Kidney glomerular epithelial cell (primary cell): ENCODE data around the gene TCF3.
"Not testable (repeated sequence)": the region's sequence is repeated elsewhere in the genome, so short reads cannot be mapped to it uniquely, and the experiment has no call there.

Experiments used
- DNase-seq: peaks from one replicate; lab custom pipeline; 2025; lab: John Stamatoyannopoulos, UW

The TCF3 gene

GRCh38 chr19:1652471-1653299 lies at the start of gene TCF3:
TSS of gene TCF3 (minus strand) at chr19:1652615. CDS start at chr19:1650248, 2,367 bp downstream.
- DNase-seq: peak; percentile 96

- no peak for DNase-seq
Observed at GRCh38 chr19:1700733-1701663, 48.6 kb upstream of the TCF3 start.

GRCh38 chr19:1699998-1700732 lies 47.8 kb upstream of the TCF3 start:
- no peak for DNase-seq

GRCh38 chr19:1699386-1699785 lies 47.0 kb upstream of the TCF3 start:
- DNase-seq: no peak

GRCh38 chr19:1698636-1699035 lies 46.2 kb upstream of the TCF3 start:
- no peak for DNase-seq

GRCh38 chr19:1695481-1695880 lies 43.1 kb upstream of the TCF3 start:
- DNase-seq: not testable (repeated sequence)

GRCh38 chr19:1691589-1692290 lies 39.3 kb upstream of the TCF3 start:
- no peak for DNase-seq

- no peak for DNase-seq
Observed at GRCh38 chr19:1690699-1691307, 38.4 kb upstream of the TCF3 start.

- not testable (repeated sequence) for DNase-seq
Observed at GRCh38 chr19:1685785-1686184, 33.4 kb upstream of the TCF3 start.

GRCh38 chr19:1685046-1685445 lies 32.6 kb upstream of the TCF3 start:
- DNase-seq: no peak

- DNase-seq: no peak
Observed at GRCh38 chr19:1684573-1684912, 32.1 kb upstream of the TCF3 start.

- no peak for DNase-seq
Observed at GRCh38 chr19:1683869-1684572, 31.6 kb upstream of the TCF3 start.

- DNase-seq: no peak
Observed at GRCh38 chr19:1680976-1681375, 28.6 kb upstream of the TCF3 start.

- no peak for DNase-seq
Observed at GRCh38 chr19:1678073-1678472, 25.7 kb upstream of the TCF3 start.

- no peak for DNase-seq
Observed at GRCh38 chr19:1676351-1677266, 24.2 kb upstream of the TCF3 start.

GRCh38 chr19:1675633-1676350 lies 23.4 kb upstream of the TCF3 start:
- DNase-seq: no peak

GRCh38 chr19:1674293-1674679 lies 21.9 kb upstream of the TCF3 start:
- DNase-seq: no peak

- no peak for DNase-seq
Observed at GRCh38 chr19:1673645-1674292, 21.4 kb upstream of the TCF3 start.
